MM.1S (cell line): ENCODE measurements around the gene CARMIL1.

Experiments
- EZH2 ChIP-seq: fragments of 300-600 bp; sonication (generic); optimal IDR thresholded peaks from 2 replicates; pipeline ENCODE3; 2017; ENCODE audit warnings: low read depth, mild to moderate bottlenecking, antibody characterized with exemption, low read length, mixed read lengths
- TF ChIP-seq, protein P1 (sequence below): fragments of 300-600 bp; sonication (generic); IDR thresholded peaks from 2 replicates; pipeline ENCODE4 v1.5.1; 2016; ENCODE audit warnings: antibody characterized with exemption, low read length, mixed read lengths

GRCh38 chr6:25586927-25587326 is 307.8 kb downstream of the CARMIL1 start:
- TF ChIP-seq, protein P1, sequence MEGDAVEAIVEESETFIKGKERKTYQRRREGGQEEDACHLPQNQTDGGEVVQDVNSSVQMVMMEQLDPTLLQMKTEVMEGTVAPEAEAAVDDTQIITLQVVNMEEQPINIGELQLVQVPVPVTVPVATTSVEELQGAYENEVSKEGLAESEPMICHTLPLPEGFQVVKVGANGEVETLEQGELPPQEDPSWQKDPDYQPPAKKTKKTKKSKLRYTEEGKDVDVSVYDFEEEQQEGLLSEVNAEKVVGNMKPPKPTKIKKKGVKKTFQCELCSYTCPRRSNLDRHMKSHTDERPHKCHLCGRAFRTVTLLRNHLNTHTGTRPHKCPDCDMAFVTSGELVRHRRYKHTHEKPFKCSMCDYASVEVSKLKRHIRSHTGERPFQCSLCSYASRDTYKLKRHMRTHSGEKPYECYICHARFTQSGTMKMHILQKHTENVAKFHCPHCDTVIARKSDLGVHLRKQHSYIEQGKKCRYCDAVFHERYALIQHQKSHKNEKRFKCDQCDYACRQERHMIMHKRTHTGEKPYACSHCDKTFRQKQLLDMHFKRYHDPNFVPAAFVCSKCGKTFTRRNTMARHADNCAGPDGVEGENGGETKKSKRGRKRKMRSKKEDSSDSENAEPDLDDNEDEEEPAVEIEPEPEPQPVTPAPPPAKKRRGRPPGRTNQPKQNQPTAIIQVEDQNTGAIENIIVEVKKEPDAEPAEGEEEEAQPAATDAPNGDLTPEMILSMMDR = no peak
- TF ChIP-seq EZH2 = no peak
